HG03196 (cell line): Measurements from ENCODE around the gene SH3GL2.

Experiments used
- ATAC-seq: cut with Tn5 transposase; IDR thresholded peaks from one replicate; pipeline ENCODE4 v1.9.1; 2021; ENCODE audit not compliant: unreplicated experiment

The SH3GL2 gene

DNA sequence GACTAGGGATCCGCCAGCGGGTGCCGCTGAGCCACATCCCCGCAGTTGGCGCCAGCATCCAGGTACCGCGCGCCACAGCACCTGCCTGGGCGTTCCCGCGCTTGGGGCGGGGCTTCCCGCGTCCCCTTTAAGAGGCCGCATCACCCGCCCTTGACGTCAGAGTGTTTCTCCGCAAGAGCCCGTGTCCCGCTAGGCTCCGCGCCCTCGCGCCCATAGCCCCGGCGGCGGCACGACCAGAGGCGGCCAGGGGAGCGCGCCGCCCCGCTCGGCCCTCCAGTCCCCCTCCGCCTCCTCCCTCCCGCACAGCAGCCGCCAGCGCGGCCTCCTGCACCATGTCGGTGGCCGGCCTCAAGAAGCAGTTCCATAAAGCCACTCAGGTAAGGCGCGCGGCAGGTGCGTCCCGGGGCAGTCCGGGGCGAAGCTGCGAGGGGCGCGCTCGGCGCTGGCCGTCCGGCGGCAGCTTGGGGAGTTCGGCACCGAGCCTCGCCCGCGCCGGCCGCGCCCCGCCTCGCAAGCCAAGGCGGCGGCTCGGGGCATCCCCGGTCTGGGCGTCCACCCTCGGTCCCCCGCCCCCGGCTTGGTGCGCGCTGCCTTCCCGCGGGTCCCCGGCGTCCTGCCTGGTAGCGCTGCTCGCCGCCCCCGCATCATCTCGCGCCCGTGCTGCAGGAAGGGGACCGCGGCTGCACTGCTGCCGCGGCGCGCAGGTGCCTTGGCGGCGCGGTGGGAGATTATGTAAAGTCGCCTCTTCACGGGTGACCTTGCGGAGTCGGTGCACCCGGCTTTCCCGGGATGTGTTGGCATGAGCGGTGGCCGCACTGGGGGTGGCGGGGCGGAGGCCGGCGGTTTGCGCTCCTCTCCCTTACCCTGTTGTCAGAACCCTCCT, at the start of gene SH3GL2:
Gene SH3GL2, plus strand, starts transcription at position 156 of the 883 bp plus-strand sequence.
- ATAC-seq, result no peak

DNA sequence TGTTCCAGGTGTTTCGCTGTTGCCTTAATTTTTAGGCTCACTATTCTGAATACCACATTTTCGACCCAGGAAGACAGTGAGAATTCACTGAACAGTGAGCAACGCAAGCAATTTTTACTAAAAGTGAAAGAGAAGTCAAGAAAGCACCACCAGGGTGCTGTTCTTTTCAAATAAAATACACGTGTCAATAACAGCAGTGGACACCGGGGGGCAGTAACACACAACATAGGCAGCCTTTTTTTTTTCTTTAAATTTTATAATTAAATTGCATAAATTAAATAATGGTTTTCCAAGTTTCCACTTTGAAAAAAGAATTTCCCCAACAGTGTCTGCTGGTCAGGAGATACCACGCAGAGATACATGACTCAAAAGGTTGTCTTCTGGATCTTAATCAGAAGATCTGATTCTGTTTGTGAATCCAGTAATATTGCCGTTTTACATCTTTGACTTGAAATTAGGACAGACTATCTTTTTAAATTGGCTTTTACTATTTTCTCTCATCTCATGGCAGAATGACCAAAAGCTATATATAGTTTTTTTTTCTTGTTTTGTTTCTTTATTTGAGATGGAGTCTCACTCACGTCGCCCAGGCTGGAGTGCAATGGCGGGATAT, 47.1 kb upstream of the SH3GL2 start:
- no peak for ATAC-seq

DNA sequence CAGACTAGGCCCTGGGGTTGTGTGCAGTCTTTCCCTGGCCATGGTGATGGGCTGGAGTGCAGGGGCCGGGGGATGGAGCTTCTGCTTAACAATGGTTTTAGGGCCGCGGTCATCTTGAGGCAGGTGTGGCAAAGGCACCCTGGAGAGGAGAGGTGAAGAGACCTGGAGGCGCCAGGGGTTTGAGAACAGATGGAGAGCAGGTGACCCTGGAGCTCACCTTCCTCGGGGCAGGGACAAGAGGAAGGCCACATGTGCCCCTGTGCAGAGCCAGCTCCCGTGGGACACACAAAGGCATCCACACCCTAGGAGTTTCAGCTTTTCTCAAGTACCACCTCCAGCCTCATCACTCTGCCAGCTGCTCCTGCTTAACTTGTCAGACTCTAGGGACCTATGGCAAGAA, 46.4 kb upstream of the SH3GL2 start:
- no peak for ATAC-seq

DNA sequence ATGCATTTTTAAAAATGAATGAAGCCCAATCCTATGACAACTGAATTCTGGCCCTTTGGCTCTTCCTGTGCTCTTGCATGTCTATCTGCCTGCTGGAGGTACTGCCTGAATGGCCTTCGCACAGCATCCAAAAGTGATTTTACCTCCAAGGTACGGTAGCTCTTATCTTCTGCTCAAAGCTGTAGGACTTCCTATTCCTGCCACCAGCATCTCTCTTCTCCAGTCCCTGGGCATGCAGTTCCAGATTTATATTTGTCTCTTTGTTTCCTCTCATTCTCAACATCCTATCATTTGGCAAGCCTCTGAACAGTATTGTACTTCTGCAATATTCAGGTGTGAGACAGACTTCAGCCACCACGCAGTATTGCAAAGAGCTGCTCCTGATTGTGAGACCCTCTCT, 43.7 kb upstream of the SH3GL2 start:
- ATAC-seq, result no peak

DNA sequence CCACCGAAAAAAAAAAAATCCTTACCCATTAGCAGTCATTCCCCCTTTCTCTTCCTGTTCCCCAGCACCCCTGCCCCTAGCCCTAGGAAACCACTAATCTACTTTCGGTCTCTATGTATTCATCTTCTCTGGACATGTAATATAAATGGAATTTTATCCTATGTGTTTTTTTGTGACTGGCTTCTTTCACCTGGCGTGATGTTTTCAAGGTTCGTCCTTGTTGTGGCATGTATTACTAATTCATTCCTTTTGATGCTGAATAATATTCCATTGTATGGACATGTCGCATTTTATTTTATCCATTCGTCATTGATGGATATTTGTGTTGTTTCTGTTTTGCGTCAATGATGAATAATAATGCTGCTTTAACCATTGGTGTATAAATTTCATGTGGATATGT, 42.8 kb upstream of the SH3GL2 start:
- ATAC-seq, result no peak

DNA sequence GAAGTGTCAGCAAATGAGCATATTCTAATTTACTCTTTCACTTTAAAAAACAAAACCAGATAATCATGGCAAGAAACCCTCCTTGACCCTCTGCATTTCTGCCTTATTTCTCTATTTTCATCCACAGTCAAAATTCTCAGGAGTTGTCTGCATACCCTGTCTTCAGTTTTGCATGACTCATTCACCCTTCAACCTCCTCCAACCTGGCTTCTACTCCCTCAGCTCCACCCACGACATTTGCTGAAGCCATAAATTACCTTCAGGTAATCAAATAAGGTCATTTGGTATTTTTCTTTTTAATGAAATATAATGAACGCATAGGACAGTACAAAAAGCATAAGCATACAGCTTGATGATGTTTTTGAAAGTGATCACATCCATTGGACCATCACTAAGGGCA, 27.8 kb upstream of the SH3GL2 start:
- no peak for ATAC-seq

DNA sequence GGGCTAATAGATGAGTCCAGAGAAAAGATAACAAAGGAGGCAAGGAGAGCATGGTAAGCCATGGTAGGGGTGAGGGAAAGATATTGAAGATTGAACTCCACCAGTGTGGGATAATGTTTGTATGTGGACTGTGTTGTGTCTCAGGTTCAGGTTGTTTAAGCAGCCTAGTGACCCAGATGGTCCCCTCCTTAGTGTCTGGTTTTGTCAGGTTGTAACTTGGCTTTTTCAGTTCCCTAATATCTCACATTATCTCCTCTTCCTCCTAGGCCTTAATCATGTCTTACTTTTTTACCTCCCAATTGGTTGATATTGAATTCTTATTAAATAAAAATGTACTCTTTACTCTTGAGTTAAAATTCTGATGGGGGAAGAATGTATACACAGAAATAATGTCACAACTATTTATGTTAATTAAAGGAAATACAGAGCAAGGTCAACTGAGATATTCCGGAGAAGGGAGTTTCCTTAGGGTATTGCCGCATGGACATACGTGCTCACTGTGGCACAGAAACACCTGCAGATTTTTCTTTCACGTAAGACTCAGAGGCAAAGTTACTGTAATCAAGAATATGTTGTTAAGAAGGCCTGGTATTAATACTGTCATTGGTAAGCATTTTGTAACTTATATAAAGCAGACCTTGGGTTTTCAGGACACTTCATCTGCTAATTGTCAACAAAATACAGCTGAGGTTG, 23.4 kb upstream of the SH3GL2 start:
- no peak for ATAC-seq

DNA sequence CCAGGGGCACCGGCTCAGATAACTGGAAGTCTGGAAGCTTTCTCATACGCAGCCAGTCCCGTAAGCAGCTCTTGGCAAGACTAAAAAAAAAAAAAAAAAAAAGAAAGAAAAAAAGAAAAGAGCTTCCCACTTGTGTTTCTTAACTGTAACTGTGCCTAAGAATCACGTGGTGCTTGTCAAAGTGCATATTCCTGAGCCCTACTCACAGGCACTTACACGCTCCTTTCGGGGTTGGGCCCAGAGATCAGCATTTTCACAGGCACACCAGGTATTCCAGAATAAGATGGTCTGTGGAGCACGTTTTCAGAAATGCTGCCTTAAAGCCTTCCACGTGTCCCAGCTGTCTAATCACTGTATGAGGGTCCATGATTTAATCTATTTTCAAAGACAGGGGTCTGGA, 22.6 kb upstream of the SH3GL2 start:
- ATAC-seq, result no peak

DNA sequence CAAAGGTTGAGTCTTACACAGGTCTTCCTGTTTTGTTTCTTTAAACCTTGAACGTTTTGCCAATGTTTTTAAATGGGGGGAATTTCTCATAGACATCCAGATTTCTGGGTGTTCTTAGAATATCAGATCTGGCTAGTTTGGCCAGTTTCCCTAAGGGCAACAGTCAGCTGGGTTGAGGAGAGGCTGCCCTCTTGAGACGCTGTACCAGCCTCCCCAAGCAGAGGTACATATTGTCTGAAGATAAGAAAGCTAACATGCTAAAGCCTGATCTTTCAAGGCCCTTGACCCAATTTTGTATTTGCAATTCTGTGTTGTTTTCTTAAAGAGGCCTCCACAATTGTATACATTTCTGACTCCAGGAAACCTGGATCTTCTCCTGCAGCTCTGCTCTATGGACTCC, 21.9 kb upstream of the SH3GL2 start:
- ATAC-seq, result no peak

DNA sequence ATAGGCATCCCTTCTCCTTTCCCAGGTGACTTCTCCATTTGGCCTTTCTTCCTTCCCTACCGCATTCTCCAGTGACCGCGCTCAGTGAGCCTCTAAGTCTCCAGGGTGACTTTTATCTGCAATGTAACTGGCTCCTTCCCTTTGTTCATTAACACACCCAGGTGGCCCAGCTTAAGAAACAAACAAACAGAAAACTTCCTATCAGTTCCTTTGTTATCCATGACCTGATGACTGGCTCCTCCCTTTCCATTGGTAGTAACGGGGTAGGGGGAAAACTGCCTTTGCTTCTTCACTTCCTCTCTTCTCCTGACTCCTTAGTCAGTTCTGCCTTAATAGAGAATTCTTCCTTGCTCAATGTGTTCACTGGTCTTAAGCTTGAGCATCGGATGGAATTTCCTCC, 7.0 kb upstream of the SH3GL2 start:
- ATAC-seq, result no peak

DNA sequence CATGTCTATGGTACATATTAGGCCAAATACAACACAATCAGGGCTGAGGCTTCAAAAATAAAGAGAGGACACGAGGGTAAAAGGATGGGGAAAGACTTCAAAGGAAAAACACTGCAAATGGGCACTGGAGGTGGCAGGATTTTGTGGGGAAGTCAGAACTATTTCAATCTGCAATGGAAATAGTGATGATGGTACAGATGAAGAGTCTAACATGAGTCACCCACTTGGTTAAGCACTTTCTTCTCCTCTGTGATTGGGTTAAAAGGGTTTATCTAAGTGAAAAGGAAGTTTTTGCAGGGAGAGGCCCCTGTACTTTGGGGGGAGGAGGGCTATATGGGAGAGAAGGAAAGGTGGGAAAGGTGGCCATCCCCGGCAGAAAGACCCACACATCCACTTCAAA, 4.5 kb upstream of the SH3GL2 start:
- no peak for ATAC-seq

DNA sequence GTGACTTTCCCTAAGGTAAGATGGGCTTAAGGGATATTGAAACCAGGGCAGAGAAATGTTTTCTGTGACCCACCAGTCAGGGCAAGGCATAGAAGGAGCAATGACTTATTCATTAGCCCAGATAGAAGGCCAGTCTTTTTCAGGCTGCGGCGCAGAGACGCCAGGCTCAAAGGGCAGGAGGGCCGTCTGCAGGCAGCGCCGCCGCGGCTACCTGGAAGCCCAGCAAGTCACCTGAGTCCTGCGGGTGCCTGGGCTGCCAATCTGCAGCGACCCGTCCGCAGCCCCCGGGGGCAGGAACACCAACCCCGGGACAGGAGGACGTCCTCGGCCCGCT, 322 bp upstream of the SH3GL2 start:
- no peak for ATAC-seq

DNA sequence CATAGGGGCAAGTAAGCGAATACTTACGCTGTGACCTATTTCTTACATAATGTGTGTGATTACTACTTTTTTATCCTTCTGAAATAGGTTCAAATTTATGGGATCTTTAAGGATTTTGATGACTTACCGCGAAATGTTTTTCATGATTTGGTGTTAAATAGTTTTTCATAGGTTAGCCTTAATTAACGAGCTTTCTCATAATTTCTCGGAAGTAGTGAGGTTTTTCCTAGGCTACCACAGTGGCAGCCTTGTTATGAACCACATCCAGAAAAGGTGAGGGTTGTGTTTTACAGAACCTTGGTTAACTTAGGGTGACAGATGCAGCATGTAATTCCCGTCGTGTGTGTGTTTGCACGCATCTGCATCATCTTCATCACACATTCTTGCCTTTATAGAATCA, 1.3 kb downstream of the SH3GL2 start:
- no peak for ATAC-seq

DNA sequence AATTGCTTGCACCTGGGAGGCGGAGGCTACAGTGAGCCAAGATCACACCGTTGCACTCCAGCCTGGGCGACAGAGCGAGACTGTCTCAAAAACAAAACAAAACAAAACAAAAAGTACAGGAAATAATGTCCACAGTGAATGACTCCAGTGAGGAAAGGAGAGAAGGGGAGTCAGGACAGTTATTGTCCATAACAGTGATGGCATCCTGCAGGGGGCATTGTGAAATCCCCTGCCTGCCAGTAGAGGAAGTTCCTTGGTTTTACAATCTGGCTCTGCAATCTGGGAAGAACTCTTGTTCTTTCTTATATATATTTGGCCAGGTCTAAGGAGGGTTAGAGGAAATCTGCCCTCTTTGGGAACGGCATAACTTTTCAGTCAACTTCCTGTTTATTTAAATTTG, 8.2 kb downstream of the SH3GL2 start:
- ATAC-seq, result no peak

DNA sequence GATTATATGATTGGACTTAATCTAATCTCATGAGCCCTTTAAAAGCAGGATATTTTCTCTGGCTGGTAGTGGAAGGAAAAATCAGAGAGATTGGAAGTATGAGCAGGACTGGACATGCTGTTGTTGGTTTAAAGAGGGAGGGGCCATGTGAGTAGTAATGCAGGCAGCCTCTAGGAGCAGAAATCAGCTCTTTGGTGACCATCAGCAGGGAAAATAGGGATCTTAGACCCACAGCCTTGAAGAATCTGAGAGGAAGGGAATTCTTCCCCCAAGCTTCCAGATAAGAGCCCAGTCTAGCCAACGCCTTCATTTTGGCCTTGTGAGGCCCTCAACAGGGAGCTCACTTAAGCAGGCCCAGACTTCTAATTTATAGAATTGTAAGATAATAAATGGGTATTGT, 9.5 kb downstream of the SH3GL2 start:
- no peak for ATAC-seq

DNA sequence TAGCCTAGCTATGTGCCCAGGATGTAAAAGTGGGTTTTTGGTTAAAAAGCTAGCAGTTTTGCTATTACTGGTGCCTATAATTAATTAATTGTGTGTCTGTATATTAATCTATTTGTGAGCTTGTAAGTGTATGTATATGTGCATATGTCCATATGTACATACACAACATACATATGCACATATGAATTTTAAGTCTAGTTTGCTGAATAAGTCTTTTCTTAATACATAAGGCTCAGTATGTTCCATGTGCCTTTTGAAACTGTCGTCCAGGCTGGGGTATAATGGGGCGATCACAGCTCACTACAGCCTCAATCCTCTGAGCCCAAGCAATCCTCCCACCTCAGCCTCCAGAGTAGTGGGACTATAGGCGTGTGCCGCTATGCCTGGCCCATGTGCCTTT, 10.1 kb downstream of the SH3GL2 start:
- ATAC-seq, result no peak

DNA sequence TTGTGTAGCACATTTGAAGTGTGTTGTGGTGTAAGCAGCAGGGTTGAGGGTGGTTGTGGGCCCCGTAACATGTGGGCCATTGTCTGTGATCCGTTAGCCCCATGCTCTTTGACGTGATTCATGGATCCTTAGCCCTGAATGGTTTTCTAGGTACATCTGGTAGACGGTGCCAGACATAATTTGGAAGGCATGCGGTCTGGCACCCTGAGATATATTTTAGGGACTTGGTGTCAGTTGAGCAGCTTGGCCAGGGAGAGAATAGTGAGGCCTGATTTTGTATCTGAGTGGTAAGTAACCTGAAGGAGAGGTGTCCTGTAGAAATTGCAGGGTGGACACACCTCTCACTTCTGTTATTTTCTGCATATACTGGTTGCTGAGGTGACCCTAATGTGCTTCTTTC, 10.9 kb downstream of the SH3GL2 start:
- no peak for ATAC-seq

DNA sequence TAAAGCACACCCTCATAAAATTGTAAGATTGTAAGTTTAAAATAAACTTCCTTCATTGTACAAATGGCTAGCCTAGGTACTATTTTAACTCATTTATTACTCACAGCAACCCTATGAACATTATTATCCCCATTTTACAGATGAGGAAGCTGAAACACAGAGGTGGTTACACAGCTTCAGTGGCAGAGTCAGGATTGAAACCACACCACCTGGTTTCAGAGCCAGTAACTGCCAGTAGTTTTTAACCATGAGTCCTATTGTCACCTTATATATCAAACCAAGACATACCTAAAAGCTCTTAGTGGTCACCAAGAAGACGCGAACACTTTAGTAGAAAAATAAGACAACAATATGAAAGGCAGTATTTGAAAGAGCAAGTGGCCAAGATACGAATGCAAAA, 16.1 kb downstream of the SH3GL2 start:
- no peak for ATAC-seq

DNA sequence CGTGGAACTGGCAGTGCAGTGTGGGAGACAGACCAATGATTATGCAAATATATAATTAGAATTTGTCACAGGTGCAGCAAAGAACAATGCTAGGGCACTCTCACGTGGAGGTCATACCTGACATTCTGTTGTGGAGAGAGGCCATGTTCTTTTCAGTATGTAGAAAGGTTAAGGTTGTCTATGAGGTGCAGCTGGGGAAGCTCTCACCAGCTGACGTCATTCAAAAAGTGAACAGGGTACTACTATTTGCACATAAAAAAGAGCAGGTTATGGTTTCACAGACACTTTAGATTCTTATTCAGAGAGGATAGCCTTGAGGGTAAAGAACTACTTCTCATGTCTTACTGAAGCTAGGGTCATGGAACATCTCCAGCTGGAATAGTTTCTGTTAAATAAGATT, 19.1 kb downstream of the SH3GL2 start:
- ATAC-seq, result no peak

DNA sequence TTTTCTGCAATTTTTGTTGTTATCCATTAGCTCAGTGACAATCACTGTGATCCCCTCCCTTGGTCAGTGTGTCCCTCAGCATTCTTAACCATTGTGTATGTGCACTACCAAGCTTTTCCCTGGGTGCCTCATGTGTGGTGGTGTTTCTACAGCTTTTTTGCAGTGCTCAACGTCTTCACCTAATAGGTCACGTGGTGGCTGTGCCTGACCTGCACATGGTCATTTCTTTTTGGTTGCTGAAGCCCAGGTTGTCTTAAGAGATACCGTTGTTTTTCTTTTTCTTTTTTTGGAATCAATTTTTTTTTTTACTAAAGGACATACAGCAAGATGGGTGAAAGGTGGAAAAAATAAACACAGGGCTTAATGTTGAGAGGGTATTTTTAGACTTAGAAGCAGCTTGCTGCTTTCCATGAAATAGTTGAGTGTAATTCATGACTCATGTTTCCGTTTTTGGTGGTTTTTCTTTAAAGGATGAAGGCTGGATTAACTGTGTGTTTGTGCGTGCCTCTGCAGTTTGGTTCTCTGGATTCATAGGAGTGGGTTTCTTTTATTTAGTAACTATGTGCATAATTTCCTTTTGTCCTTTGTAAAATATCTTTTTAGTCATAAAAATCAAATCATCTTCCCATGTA, 22.2 kb downstream of the SH3GL2 start:
- ATAC-seq, result no peak

DNA sequence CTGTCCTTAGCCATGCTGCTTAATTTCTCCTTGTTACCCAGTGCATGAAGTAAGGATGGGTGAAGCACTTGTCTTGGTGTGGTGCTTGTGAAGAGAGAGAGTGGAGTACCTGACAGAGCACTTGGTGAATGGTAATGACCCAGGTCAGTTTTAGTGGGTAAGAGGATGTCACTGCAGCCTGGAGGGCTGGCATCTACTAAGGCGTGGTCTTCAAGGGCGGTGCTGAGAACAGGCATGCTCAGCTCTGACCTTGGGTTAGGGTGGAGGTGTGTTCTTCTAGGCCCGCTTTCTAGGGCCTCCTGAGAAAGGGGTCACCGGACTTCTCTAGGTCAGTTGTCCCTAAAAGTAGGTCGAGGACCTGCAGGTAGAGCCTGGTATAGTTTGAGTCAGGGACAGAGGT, 25.7 kb downstream of the SH3GL2 start:
- no peak for ATAC-seq
